Retinal pigment epithelial cell (primary cell): Measurements from ENCODE around the gene DAZAP1.

ENCODE experiments used
- DNase-seq: peaks from one replicate; pipeline ENCODE4 v3.0.0-alpha.2; 2010; ENCODE audit warnings: low read depth
- H3K4me3 ChIP-seq: 2 replicates; pipeline ENCODE4 v1.5.1; 2011; ENCODE audit warnings: mild to moderate bottlenecking, low read length, control low read depth, moderate library complexity
- TF ChIP-seq, protein P1 (sequence below): conservative IDR thresholded peaks from 2 replicates; pipeline ENCODE4 v1.5.1; 2011; ENCODE audit warnings: low read depth, low read length, control low read depth, inconsistent platforms

The DAZAP1 gene

DNA sequence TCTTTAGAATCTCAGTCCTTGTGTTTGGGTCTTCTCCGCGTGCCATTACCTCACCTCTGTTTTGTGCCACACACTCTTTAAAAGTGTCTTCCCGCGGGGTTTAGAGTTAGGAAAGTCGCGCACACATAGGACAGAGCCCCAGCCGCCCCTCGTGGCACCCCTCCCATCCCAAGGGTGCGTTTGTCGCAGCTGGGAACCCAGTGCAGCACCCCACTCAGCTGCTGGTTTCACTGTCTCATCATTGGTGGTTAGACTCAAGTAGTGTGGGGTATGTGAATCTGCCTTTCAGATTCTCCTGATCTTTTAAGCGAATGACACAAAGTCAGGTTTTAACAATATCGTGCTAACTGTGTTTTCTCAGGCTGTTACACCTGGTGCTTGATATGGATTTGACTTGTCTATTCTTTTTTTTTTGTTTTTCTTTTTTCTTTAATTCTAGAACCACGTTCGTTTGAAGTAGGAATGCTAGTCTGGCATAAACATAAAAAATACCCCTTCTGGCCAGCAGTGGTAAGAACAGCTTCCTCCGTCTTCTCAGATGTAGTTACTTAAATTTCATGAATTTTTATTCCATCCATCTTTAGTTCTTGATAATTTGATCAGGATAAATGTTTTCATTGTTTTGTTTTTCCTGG, 43.2 kb upstream of the DAZAP1 start:
- no peak for DNase-seq
- no peak overlapping the region for H3K4me3 ChIP-seq
- TF ChIP-seq, protein P1, sequence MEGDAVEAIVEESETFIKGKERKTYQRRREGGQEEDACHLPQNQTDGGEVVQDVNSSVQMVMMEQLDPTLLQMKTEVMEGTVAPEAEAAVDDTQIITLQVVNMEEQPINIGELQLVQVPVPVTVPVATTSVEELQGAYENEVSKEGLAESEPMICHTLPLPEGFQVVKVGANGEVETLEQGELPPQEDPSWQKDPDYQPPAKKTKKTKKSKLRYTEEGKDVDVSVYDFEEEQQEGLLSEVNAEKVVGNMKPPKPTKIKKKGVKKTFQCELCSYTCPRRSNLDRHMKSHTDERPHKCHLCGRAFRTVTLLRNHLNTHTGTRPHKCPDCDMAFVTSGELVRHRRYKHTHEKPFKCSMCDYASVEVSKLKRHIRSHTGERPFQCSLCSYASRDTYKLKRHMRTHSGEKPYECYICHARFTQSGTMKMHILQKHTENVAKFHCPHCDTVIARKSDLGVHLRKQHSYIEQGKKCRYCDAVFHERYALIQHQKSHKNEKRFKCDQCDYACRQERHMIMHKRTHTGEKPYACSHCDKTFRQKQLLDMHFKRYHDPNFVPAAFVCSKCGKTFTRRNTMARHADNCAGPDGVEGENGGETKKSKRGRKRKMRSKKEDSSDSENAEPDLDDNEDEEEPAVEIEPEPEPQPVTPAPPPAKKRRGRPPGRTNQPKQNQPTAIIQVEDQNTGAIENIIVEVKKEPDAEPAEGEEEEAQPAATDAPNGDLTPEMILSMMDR: peak; percentile 47

DNA sequence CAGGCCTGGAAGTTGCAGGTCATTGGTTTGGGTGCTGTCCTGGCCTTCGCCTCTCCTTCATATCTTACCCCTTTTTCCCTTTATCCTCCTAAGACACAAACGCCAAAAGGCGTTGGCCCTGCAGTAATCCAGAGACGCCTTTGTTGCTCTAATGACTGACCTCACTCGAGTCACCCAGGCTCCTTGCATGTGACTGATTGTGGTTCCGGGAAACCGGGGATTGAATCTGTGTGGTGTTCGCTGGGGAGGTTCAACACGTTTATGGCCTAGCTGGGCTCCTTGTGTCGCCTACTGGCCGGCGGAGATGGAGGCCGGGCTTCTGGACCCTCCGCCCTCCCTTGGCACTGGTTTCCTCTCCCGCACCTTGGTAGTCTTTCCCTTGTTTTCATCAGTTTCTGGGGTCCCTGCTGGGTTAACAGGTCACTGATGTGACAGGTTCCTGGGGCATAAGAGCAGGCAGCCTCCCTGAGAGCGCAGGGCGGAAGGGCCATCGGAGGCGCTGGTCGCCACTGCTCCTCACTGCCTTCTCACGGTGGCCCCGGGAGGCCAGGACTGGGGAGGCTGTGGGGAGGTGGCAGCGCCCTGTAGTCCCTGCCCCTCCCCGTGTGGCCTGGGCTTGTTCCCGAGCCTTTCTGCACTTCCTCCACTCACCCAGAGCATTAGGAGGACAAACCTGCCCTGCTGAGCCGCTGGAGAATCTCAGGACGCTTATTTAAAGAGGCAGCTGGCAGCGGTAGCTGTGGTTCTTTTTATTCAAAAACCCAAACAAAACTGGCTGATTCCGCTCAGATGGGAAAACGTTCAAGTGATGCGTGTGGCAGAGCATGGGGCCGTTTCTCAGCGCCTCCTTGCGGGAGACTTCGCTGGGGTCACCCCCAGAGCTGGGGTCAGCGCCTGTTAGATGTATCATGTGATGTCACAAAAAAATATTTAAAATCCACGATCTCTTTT, 41.8 kb upstream of the DAZAP1 start:
- DNase-seq: no peak
- TF ChIP-seq, protein P1: peak; percentile 14

DNA sequence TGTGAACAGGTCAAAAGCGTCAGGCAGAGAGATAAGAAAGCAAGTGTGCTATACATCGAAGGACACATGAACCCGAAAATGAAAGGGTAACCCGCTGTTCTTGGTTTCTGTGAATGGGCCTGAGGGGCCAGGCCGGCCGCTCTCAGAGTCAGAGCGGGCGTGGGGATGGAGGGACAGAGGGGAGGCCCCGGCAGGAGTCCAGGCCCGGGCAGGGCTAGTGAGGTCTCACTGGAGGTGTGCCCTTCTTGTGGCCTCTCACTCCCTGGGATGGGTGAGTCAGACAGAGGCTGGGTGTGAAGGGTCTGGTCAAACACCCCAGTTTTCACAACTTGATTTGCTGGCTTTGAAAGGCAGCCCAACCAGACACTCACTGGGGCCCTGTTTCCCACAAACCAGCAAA, 41.1 kb upstream of the DAZAP1 start:
- no peak for DNase-seq
- TF ChIP-seq, protein P1: no peak
- no peak overlapping the region for H3K4me3 ChIP-seq

More for the DNA sequence above, 41.8 kb upstream of the DAZAP1 start:
- H3K4me3 ChIP-seq: no peak overlapping the region

DNA sequence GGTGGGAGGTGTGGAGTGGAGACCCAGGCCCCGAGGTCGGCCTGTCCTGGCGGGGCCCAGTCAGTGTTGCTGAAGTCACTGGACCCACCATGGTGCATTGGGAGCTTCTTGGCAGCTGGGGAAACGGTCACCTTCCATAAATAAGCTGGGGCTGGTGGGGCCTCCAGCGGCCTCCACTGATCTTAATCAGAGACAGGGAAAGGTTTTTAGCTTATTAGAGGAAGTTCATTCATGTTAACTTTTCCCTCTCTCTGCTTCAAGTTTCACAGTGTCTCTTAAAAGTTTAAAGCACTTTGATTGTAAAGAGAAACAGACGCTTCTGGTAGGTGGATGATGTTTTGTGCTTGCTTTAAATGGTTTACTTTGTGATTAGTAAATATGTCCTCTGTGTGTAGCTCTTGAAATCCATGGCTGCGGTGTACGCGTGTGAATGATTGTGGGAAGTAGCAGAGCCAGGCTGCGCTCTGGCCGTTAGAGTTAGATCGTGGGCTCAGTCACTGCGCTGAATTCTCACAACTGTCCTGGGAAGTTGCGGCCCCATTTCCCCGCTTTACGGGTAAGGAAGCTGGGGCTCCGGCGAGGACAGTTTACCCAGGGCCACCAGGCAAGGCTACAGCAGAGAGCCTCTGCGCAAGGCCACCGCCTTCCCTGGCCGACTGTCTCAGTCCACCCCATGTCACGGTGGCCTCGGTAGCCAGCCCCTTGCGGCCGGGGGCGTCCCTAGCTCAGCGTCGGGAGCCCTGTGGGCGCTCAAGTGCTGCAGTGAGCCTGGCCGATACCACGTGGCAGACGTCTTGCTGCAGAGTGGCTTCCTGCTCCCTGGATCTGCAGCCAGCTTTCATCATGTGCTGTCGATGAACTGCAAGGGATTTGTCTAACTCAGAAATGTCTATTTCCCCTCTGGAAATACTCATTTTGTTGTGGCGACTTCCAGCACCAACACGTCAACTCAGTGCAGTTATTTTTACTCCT, 40.2 kb upstream of the DAZAP1 start:
- DNase-seq: no peak
- TF ChIP-seq, protein P1: no peak
- H3K4me3 ChIP-seq: no peak overlapping the region

DNA sequence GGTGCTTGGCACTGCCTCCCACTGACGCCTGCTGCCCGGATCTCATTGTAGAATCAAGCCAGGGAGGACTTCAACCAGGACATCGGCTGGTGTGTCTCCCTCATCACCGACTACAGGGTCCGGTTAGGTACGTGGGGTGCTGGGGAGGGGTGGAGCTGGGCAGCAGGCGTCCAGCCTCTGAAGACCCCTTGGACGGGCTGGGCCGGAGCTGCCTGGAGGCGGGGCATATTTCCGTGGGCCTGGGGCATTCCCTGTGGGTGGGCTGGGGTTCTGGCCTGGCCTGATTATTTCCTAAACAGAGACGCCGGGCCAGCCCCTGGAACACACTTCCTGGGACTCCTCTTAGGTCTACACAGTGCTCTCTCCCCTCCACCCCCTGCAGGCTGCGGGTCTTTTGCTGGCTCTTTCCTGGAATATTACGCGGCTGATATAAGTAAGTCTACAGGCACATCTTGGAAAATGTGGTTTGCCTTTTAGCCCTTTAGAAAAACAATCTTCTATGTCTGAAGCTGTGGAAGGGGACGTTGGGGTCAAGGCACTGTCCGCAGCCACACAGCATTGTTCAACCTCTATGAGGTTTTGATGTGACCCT, 38.1 kb upstream of the DAZAP1 start:
- DNase-seq: no peak
- TF ChIP-seq, protein P1: no peak
- H3K4me3 ChIP-seq: no peak overlapping the region

DNA sequence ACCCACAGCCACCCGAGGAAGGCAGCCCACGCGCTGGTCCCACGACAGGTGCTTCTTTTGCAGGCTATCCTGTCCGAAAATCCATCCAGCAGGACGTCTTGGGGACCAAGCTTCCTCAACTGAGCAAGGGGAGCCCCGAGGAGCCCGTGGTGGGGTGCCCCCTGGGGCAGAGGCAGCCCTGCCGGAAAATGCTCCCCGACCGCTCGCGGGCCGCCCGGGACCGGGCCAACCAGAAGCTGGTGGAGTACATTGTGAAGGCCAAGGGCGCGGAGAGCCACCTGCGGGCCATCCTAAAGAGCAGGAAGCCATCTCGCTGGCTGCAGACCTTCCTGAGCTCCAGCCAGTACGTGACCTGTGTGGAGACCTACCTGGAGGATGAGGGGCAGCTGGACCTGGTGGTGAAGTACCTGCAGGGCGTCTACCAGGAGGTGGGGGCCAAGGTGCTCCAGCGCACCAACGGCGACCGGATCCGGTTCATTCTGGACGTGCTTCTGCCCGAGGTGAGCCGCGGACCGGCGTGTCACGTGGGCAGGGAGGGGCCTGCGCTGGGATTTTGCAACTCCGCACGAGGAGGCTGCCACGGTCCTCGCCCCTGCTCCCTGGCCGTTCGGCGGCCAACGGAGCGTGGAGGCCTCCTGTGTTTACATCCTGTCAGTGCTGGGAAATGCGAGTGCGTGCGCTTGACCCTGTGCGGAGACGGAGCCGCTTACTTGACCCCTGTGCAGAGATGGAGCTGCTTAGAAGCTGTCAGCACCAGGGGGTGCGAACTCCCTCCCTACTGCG, 36.6 kb upstream of the DAZAP1 start:
- TF ChIP-seq, protein P1: no peak
- no peak for DNase-seq
- no peak overlapping the region for H3K4me3 ChIP-seq
